Stomach (tissue), 4 donors: ENCODE data around the gene QRICH2.

Experiments used
- EP300 ChIP-seq: sonication (generic); formaldehyde crosslinking; IDR thresholded peaks from one replicate; pipeline ENCODE4 v1.6.1; 2017; ENCODE audit warnings: antibody characterized with exemption
- POLR2A ChIP-seq, 4 donors: fragments of 450-650 bp; IDR thresholded peaks; one replicate each; pipeline ENCODE4 v1.6.1; 2016; ENCODE audit warnings: antibody characterized with exemption in 4 of 4, control low read depth in 2 of 4, mild to moderate bottlenecking in 1 of 4, moderate library complexity in 1 of 4
- TF ChIP-seq, protein P1 (sequence below), 7 experiments: fragments of 450-650 bp in 4 of 7; fragments of 200-600 bp in 3 of 7; sonication (generic) in 3 of 7; IDR thresholded peaks; one replicate each; pipeline ENCODE4 v1.5.1; 2016 to 2019; ENCODE audit warnings: antibody characterized with exemption in 7 of 7, control low read depth in 2 of 7, mild to moderate bottlenecking in 1 of 7

DNA sequence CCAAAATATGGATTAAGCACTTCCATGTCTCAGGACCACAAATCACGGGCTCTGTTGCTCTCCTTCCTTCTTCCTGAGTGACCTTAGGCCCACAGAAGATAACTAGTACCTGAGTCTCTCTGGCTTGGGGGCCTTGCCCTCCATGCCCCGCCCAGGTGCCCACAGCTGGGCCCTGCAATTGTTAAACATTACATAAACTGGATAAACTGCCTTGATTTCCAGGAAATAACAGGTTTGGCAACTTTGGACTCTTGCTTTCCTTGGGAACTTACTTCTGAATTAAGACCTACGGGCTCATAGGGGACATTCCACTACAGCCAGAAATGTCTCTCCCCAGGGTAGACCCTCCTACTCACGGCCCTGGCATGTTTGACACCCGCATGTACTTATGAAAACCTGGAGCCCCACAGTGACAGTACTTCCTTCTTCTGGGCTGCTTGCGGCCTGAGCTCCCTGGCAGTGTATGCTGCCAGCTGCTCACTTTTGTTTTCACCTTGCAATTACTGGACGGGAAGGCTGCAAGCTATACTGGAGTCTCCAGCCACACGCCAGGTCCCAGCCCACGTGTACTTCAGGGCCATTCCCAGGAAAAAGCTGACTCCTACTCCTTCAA is 45.2 kb downstream of the QRICH2 start:
- TF ChIP-seq POLR2A (IDR thresholded peaks at IDR 0.05) = peak in 1 of 4 donors; percentile 29
- no peak for TF ChIP-seq EP300
- TF ChIP-seq, protein P1, sequence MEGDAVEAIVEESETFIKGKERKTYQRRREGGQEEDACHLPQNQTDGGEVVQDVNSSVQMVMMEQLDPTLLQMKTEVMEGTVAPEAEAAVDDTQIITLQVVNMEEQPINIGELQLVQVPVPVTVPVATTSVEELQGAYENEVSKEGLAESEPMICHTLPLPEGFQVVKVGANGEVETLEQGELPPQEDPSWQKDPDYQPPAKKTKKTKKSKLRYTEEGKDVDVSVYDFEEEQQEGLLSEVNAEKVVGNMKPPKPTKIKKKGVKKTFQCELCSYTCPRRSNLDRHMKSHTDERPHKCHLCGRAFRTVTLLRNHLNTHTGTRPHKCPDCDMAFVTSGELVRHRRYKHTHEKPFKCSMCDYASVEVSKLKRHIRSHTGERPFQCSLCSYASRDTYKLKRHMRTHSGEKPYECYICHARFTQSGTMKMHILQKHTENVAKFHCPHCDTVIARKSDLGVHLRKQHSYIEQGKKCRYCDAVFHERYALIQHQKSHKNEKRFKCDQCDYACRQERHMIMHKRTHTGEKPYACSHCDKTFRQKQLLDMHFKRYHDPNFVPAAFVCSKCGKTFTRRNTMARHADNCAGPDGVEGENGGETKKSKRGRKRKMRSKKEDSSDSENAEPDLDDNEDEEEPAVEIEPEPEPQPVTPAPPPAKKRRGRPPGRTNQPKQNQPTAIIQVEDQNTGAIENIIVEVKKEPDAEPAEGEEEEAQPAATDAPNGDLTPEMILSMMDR (IDR thresholded peaks at IDR 0.05) = no peak
